Caco-2 (cell line): ENCODE results near the gene TPPP2. TPM values are rescaled to one million over a fixed set of nuclear protein-coding genes. Genes with fewer than 3 reads are reported as not detected.

Source experiments
- BruUV-seq: library from RNA; stranded (reverse); fragments of 400-500 nt; replicated peaks from 2 replicates; lab custom pipeline; 2021; lab: Mats Ljungman, UMichigan
- CTCF ChIA-PET: fragments of 300-600 bp; sonication (Branson Sonifier 250); formaldehyde crosslinking; loops from one replicate; lab custom pipeline; 2022; ENCODE audit warnings: antibody characterized with exemption; lab: Charles Lee
- POLR2A ChIA-PET: fragments of 300-600 bp; sonication (Branson Sonifier 250); formaldehyde crosslinking; loops from one replicate; lab custom pipeline; 2022; ENCODE audit warnings: antibody characterized with exemption; lab: Charles Lee
- DNase-seq, 2 experiments: peaks; one replicate each; pipeline versions ENCODE4 v3.0.0 to v3.0.0-alpha.2; 2020 to 2022
- H3K27me3 ChIP-seq: replicated peaks from 2 replicates; pipeline ENCODE4 v1.6.0; 2011; ENCODE audit warnings: low read length; ENCODE audit not compliant: control insufficient read depth, insufficient read depth
- H3K36me3 ChIP-seq: 2 replicates; pipeline ENCODE4 v1.5.1; 2011; ENCODE audit warnings: low read length; ENCODE audit not compliant: control insufficient read depth, insufficient read depth
- H3K4me1 ChIP-seq: fragments of 250-450 bp; sonication (Bioruptor Pico); 2 replicates; pipeline ENCODE4 v1.5.1; 2020; ENCODE audit warnings: mild to moderate bottlenecking
- H3K4me3 ChIP-seq: 2 replicates; pipeline ENCODE4 v1.5.1; 2011; ENCODE audit warnings: low read depth, mild to moderate bottlenecking, control low read depth, low read length
- H3K9me3 ChIP-seq: fragments of 250-450 bp; sonication (Bioruptor Pico); 2 replicates; pipeline ENCODE4 v1.5.1; 2020; ENCODE audit warnings: mild to moderate bottlenecking, moderate library complexity
- H3K27ac Mint-ChIP-seq: one replicate; pipeline ENCODE4 v1.8.0; 2022; ENCODE audit warnings: mixed read lengths; ENCODE audit not compliant: unreplicated experiment
- H3K27me3 Mint-ChIP-seq: one replicate; pipeline ENCODE4 v1.8.0; 2022; ENCODE audit warnings: mixed read lengths; ENCODE audit not compliant: insufficient read depth, unreplicated experiment
- H3K36me3 Mint-ChIP-seq: one replicate; pipeline ENCODE4 v1.8.0; 2022; ENCODE audit warnings: mild to moderate bottlenecking, mixed read lengths; ENCODE audit not compliant: insufficient read depth, unreplicated experiment
- H3K4me1 Mint-ChIP-seq: one replicate; pipeline ENCODE4 v1.8.0; 2022; ENCODE audit warnings: low read depth, mixed read lengths; ENCODE audit not compliant: unreplicated experiment
- H3K4me3 Mint-ChIP-seq: one replicate; pipeline ENCODE4 v1.8.0; 2022; ENCODE audit warnings: mild to moderate bottlenecking, moderate library complexity, mixed read lengths; ENCODE audit not compliant: unreplicated experiment
- H3K9me3 Mint-ChIP-seq: one replicate; pipeline ENCODE4 v1.8.0; 2022; ENCODE audit warnings: mixed read lengths; ENCODE audit not compliant: unreplicated experiment
- CTCF ChIP-seq, 2 experiments: fragments of 200-600 bp in 1 of 2; IDR thresholded peaks; 1 replicate in 1 of 2; 2 replicates in 1 of 2; pipeline versions ENCODE4 v1.5.1 to v1.8.0; 2011 to 2022; ENCODE audit warnings: antibody characterized with exemption in 1 of 2, control low read depth in 1 of 2, inconsistent platforms in 1 of 2, low read depth in 1 of 2, low read length in 1 of 2, mild to moderate bottlenecking in 1 of 2, moderate library complexity in 1 of 2; ENCODE audit not compliant: insufficient read depth in 1 of 2, severe bottlenecking in 1 of 2, unreplicated experiment in 1 of 2
- intact Hi-C: fragments of 100-400 bp; cut with micrococcal nuclease; formaldehyde crosslinking; loops from one replicate; pipeline ENCODE4 v1.10.0; 2022; ENCODE audit not compliant: unreplicated experiment
- total RNA-seq: library from RNA; stranded (reverse); gene quantifications from 2 replicates; pipeline ENCODE4 v1.2.3, GENCODE V29; 2022

TPPP2 gene
- total RNA-seq, 1 experiment from 2014 or later: not detected

GRCh38 chr14:21059842-21060613 is 30.0 kb downstream of the TPPP2 start:
- H3K36me3 Mint-ChIP-seq: no peaks in the 10 kb centered on the region
- H3K27me3 Mint-ChIP-seq: no peaks in the 10 kb centered on the region
- Histone ChIP-seq H3K36me3 (no peaks in the 10 kb centered on the region), H3K4me1 (peaks cover 7% of the 10 kb centered on the region), H3K9me3 (no peaks in the 10 kb centered on the region), H3K27me3 (no peaks in the 10 kb centered on the region), H3K4me3 (no peak overlapping the region)
- no peak overlapping the region for H3K27ac Mint-ChIP-seq
- no peak for DNase-seq
- no peak overlapping the region for H3K4me3 Mint-ChIP-seq
- H3K9me3 Mint-ChIP-seq: no peaks in the 10 kb centered on the region
- BruUV-seq: no TSS peak
- TF ChIP-seq CTCF (IDR thresholded peaks at IDR 0.05; ENCODE audit: insufficient read depth in 1 of 2, low read depth in 1 of 2, low read length in 1 of 2, severe bottlenecking in 1 of 2, unreplicated experiment in 1 of 2): no peak
- intact Hi-C loops: loop anchor here (5.0 kb wide), 1 partner anchor 43 kb away; no protein-coding TSS in a partner anchor
- POLR2A ChIA-PET: no interaction called here
- CTCF ChIA-PET: interaction anchor here (1.0 to 1.8 kb wide), 2 partner anchors 43 to 46 kb away, joined by 3 to 4 read pairs; no protein-coding TSS in a partner anchor
- H3K4me1 Mint-ChIP-seq: peaks cover 7% of the 10 kb centered on the region

GRCh38 chr14:21060614-21061346 is 30.8 kb downstream of the TPPP2 start:
- H3K4me1 Mint-ChIP-seq: peaks cover 7% of the 10 kb centered on the region
- no peak for DNase-seq
- H3K4me1 ChIP-seq: peaks cover 2% of the 10 kb centered on the region; the same call in 1 of the 2 replicates
- H3K36me3 Mint-ChIP-seq: no peaks in the 10 kb centered on the region
- ChIA-PET POLR2A (no interaction called here), CTCF (interaction anchor here (1.1 to 1.8 kb wide), 2 partner anchors 46 to 132 kb away, joined by 3 to 4 read pairs; no protein-coding TSS in a partner anchor)
- BruUV-seq: no TSS peak
- H3K9me3 ChIP-seq: no peaks in the 10 kb centered on the region
- H3K4me3 Mint-ChIP-seq: peak overlapping the region; percentile 5
- H3K36me3 ChIP-seq: no peaks in the 10 kb centered on the region
- H3K9me3 Mint-ChIP-seq: no peaks in the 10 kb centered on the region
- H3K27ac Mint-ChIP-seq: no peak overlapping the region
- intact Hi-C loops: no loop called here
- TF ChIP-seq CTCF (IDR thresholded peaks at IDR 0.05; ENCODE audit: insufficient read depth in 1 of 2, low read depth in 1 of 2, low read length in 1 of 2, severe bottlenecking in 1 of 2, unreplicated experiment in 1 of 2): no peak
- no peaks in the 10 kb centered on the region for H3K27me3 ChIP-seq
- H3K27me3 Mint-ChIP-seq: peaks cover 3% of the 10 kb centered on the region
- H3K4me3 ChIP-seq: no peak overlapping the region

GRCh38 chr14:21061347-21061668 is 31.3 kb downstream of the TPPP2 start:
- no peak overlapping the region for H3K27ac Mint-ChIP-seq
- POLR2A ChIA-PET: no interaction called here

More at GRCh38 chr14:21061347-21061668, 31.3 kb downstream of the TPPP2 start:
- no peak for TF ChIP-seq CTCF (IDR thresholded peaks at IDR 0.05; ENCODE audit: insufficient read depth in 1 of 2, low read depth in 1 of 2, low read length in 1 of 2, severe bottlenecking in 1 of 2, unreplicated experiment in 1 of 2)
- Mint-ChIP-seq H3K27me3 (peaks cover 6% of the 10 kb centered on the region), H3K9me3 (no peaks in the 10 kb centered on the region), H3K4me1 (peaks cover 7% of the 10 kb centered on the region), H3K36me3 (no peaks in the 10 kb centered on the region), H3K4me3 (peak overlapping the region; percentile 5)
- no TSS peak for BruUV-seq
- Histone ChIP-seq H3K36me3 (no peaks in the 10 kb centered on the region), H3K9me3 (no peaks in the 10 kb centered on the region), H3K4me3 (no peak overlapping the region), H3K27me3 (no peaks in the 10 kb centered on the region), H3K4me1 (no peaks in the 10 kb centered on the region)
- CTCF ChIA-PET: interaction anchor here (1.1 to 1.8 kb wide), 2 partner anchors 47 to 132 kb away, joined by 3 to 4 read pairs; no protein-coding TSS in a partner anchor
- DNase-seq: no peak
- intact Hi-C loops: no loop called here
